HK-2 (cell line): ENCODE results near the gene ARPC5.
A peak's percentile ranks its signal among the peaks of the same experiment; 100 is the strongest.

Experiments used
- DNase-seq: peaks from one replicate; pipeline ENCODE4 v3.0.0-alpha.2; 2018; ENCODE audit not compliant: unreplicated experiment

The ARPC5 gene

GRCh38 chr1:183611021-183611420, 24.6 kb downstream of the ARPC5 start:
- no peak for DNase-seq

GRCh38 chr1:183609759-183610452, 25.7 kb downstream of the ARPC5 start:
- DNase-seq: no peak

- DNase-seq: no peak
These were observed 26.3 kb downstream of the ARPC5 start for GRCh38 chr1:183609313-183609712.

GRCh38 chr1:183607322-183607980, 28.1 kb downstream of the ARPC5 start:
- DNase-seq: no peak

- no peak for DNase-seq
These were observed 29.7 kb downstream of the ARPC5 start for GRCh38 chr1:183605904-183606303.

DNA sequence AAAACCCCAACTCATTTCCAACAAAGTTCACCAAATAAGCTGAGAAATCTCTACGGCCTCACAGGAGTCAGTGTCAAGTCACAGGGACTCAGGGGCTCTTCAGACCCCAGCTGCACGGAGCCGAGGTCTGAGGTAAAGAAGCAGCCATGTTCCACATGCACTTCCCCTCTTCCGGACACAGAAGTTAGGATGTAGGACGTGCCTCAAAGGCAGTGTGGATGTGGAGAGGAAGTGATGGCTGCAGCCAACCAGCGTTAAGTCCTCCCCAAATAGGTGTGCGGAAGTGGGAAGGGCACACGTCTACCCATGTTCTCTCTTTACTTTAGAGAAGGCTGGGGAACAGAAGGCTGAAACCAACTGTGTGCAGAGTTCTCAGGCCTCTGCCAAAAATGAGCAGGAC, 30.8 kb downstream of the ARPC5 start:
- DNase-seq: no peak

- DNase-seq: peak; percentile 71
These were observed 31.4 kb downstream of the ARPC5 start for GRCh38 chr1:183604038-183604808.

GRCh38 chr1:183602510-183602909, 33.1 kb downstream of the ARPC5 start:
- DNase-seq: no peak

DNA sequence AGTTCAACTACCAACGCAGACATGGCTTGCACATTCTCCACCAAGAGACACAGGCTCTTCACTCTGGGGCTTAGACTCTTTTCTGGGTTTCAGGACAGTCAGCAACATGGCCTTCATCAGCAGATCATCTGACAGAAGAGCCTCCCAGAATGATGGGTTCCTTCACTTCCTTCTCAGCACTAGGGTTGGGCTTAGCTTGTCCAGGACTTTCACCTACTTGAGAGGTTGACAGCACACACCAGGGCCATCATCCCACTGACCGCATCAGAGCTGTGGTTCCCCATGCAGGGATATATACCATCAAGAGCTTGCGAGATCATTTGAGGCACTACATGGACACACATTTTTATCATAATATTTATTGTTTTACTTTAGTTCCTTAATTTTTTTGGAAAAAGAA, 34.9 kb downstream of the ARPC5 start:
- DNase-seq: no peak

DNA sequence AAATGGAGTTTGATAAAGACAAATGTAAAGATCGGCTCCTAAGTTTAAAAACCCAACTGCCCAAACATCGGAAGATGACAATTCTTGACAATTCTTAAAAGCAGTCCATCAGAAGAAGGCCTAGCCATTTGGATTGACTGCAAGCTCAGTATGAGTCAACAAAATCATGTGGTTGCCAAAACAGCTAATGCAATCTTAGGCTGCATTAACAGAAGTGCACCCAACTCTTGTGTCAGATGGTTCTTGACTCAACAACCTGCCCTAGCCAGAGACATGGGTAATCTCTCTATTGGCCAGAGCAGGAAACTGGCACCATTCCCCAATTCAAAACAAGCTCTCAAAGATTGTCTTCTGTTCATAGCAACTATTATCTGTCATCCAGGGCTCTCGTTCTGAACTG, 35.4 kb downstream of the ARPC5 start:
- no peak for DNase-seq

GRCh38 chr1:183598386-183598785, 37.2 kb downstream of the ARPC5 start:
- DNase-seq: no peak

- no peak for DNase-seq
These were observed 37.8 kb downstream of the ARPC5 start for GRCh38 chr1:183597656-183598347.

- DNase-seq: no peak
These were observed 39.1 kb downstream of the ARPC5 start for GRCh38 chr1:183596500-183596899.

GRCh38 chr1:183595537-183595936, 40.0 kb downstream of the ARPC5 start:
- no peak for DNase-seq

DNA sequence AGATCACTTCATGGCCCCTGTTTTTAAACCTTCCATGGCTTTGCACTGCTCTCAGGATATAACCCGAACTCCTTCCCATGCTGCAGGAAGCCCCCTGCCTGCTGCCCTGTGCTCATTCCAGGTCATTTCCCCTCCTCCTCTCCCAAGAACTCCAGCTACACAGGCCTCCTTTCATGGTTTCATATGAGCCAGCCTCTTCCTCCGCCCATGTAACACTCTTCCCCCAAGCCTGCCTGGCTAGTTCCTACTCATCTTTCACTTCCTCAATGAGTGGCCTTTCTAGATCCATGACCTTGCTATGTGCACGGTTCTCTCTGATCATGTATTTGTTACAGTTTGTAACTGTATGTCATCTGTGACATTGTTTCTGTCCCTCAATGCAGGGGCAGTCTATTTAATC, 42.2 kb downstream of the ARPC5 start:
- DNase-seq: no peak

- DNase-seq: no peak
These were observed 42.9 kb downstream of the ARPC5 start for GRCh38 chr1:183592733-183593132.

DNA sequence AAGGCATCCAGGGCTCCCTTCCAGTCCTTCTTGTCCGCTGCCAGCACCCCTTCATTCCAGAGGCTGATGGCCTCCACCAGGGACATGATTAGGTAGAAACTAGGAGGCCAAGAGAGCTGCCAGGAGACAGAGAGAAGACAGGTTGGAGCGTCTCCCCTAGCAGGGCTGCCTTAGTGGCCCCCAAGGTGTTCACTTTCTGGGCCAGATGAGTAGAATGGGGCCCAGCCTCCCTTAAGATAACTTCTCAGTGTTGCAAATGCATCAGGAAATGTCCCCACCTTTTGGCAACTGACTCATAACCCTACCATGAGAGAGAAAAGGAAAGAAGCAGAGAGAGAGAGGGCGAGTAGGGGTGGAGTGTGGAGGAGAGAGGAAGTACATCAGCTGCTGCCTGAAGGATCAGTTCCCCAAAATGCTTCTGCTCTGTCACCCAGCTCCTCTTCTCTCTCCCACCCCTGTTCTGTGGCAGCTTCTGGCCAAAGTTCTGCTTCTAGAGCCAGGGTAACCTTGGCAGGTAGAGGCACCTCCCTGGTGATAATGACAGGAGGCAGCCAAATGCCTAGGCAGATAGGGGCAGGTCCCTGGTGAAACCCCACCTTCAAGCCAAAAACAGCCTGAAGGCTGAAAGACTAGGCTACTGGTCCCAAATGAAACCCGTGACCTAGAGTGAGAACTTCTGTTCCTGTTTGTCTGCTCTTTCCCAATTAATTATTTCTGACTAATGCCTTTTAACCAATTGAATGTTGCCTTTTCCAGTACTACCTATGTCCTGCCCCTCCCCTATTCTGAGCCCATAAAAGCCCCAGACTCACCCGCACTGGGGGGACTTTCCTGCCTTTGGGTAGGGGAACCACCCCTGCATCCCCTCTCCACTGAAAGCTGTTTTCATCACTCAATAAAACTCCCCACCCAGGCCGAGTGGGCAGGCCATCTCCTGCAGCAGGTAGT, 45.1 kb downstream of the ARPC5 start, which contains the start of gene NCF2:
NCF2 (minus strand) TSS at position 216 of the 948 bp plus-strand sequence; CDS start at position 86, 130 bp downstream.
- no peak for DNase-seq

GRCh38 chr1:183589874-183590243, 45.7 kb downstream of the ARPC5 start:
- no peak for DNase-seq

- DNase-seq: no peak
These were observed 46.2 kb downstream of the ARPC5 start for GRCh38 chr1:183589384-183589783.

GRCh38 chr1:183588827-183589226, 46.8 kb downstream of the ARPC5 start:
- no peak for DNase-seq

DNA sequence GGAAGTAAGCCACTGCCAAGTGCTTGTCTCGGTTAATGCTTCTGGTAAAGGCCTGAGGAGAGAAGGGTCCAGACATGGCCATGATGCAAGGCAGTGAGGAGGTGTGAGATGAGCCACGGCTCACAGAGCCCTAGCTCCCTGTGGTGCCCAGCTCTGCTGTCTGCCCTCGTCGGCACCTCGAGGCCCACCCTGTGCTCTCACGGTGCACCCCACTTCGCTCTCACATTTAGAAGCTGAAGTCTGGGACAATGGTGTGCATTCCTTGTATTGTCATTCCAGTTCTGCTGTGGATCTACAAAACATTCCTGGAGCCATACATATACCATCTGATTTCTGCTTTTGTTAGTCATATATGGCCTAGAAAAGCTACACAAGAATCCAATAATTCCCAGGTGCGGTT, 48.7 kb downstream of the ARPC5 start:
- no peak for DNase-seq
